Renal cortex interstitium (tissue), 11 donors: ENCODE results near the gene MDN1. TPM values are rescaled to one million over a fixed set of nuclear protein-coding genes. Genes with fewer than 3 reads are reported as not detected.
A peak's percentile ranks its signal among the peaks of the same experiment; 100 is the strongest.
"Not testable (repeated sequence)": the region's sequence is repeated elsewhere in the genome, so short reads cannot be mapped to it uniquely, and the experiment has no call there.

ENCODE experiments used
- DNase-seq, 11 donors: peaks; one replicate each; pipeline ENCODE4 v3.0.0-alpha.2; 2013; ENCODE audit warnings: low read depth in 9 of 11, low spot score in 4 of 11; ENCODE audit errors: extremely low read depth in 1 of 11
- polyA plus RNA-seq, 3 donors: library from polyadenylated mRNA; unstranded; fragments of 120-200 nt; gene quantifications; one replicate each; pipeline ENCODE4 v1.2.1, GENCODE V29; 2013; ENCODE audit not compliant: insufficient read length in 3 of 3

Gene MDN1
- polyA plus RNA-seq, 3 donors: 39.1 to 48.6 (median 47.6) TPM

- DNase-seq: not testable (repeated sequence)
These were observed 8.9 kb upstream of the MDN1 start for GRCh38 chr6:89828475-89828987.

- DNase-seq: no peak
These were observed 6.5 kb upstream of the MDN1 start for GRCh38 chr6:89826029-89826528.

DNA sequence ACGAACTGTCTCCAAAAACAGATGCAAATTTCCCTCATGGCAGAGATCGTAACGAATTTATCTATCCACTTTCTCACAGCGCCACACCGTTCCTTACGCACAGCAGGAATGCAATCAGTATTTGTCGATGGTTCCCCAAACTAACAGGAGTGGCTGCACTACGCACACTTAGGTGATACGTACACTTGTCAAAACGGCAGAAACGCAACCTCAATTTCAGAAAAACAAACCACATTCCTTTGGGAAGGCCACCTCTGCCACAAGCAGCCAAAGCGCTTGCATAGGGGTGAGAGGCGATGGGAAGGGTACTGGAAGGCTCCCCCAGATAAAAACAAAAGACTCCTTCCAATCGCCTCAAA lies 638 bp downstream of the MDN1 start:
- peak in 1 of 11 donors; percentile 25 for DNase-seq

GRCh38 chr6:89817481-89817880 lies 2.1 kb downstream of the MDN1 start:
- DNase-seq: no peak

DNA sequence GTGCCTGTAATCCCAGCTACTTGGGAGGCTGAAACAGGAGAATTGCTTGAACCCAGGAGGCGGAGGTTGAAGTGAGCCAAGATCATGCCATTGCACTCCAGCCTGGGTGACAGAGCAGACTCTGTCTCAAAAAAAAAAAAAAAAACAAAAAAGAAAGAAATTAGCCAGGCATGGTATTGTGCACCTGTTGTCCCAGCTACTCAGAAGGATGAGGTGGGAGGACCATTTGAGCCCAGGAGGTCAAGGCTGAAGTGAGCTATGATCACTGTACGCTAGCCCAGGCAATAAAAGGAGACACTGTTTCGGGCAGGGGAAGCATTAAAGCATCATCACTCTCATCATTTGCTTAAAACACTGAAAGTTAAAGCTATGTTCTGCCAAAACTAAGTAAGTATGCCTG lies 6.2 kb downstream of the MDN1 start:
- not testable (repeated sequence) for DNase-seq

- DNase-seq: no peak
These were observed 12.0 kb downstream of the MDN1 start for GRCh38 chr6:89807581-89807980.

DNA sequence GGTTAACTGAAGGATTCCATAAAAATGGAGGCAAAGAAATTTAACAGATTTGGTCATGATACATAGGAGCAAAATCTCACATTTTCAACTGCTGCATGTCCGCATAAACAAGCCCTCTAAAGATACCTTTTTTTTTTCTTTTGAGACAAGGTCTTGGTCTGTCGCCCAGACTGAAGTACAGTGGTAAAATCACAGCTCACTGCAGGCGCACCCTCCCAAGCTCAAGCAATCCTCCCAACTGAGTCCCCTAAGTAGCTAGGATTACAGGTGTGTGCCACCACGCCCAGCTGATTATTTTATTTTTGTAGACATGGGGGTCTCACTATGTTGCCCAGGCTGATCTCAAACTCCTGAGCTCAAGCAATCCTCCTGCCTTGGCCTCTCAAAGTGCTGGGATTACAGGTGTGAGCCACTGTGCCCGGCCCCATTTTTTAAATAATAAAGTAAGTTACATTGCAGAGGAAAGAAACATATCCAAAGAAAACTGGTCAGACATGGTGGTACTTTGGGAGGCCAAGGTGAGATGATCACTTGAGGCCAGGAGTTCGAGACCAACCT lies 13.7 kb downstream of the MDN1 start:
- no peak for DNase-seq

GRCh38 chr6:89803271-89803670 lies 16.3 kb downstream of the MDN1 start:
- no peak for DNase-seq

DNA sequence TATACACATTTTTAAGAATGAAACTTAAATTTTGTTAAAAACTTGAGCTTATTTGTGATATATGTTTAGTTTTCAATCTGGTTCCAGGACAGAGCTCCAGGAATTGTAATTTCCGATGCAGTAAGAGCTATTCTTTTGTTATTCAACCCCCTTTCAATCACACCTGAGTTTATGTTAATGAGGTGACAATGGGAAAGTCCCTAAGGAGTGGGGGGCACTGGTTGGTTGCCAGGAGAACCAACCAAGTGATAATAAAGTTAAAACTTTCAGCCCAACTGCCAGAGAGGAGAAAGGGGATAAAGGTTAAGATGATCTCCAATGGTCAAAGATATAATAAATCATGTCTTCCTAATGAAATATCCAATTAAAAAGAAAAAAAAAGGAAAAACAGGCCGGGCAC lies 19.8 kb downstream of the MDN1 start:
- no peak for DNase-seq

GRCh38 chr6:89799096-89799495 lies 20.5 kb downstream of the MDN1 start:
- no peak for DNase-seq

- no peak for DNase-seq
These were observed 22.3 kb downstream of the MDN1 start for GRCh38 chr6:89797317-89797716.

DNA sequence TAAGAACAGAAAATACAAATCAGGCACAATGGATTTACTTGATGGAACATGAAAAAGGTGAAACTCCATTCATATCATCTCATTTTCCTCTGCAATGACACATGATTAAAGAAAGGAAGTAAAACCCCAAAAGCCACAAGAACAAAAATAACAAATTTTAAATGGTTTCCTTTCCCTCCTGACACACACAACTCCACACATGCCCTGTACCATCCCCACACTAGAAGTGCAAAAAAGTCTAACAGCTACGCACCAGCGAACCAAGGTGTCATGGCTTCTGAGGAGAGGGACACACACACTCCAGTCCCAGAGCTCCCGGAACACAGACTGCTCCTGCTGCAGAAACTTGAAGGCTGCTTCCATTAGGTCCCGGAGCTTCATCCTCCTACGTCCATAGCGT lies 25.3 kb downstream of the MDN1 start:
- no peak for DNase-seq

DNA sequence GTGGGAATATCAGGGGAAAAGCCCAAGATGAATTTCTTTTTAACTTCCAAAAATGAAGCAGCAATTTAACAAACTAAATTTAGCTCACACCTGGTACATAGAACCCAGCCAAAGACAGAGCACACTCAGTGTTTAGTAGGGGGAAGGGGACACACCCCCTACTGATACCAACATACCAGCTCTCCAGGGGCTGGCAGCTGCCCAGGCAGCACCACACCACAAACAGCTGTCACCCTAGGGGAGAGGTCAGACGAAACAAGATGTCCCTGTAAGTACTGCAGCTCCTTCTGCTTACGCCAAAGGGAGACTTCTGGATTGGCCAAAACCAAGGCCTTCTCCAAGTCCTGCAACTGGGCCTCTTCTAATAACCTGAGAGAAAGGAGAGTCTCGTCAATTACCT lies 26.0 kb downstream of the MDN1 start:
- no peak for DNase-seq

- peak in 4 of 11 donors; percentile 3 to 10 (median 6) for DNase-seq
These were observed 26.7 kb downstream of the MDN1 start for GRCh38 chr6:89792881-89793280.

- no peak for DNase-seq
These were observed 29.2 kb downstream of the MDN1 start for GRCh38 chr6:89790403-89790802.

GRCh38 chr6:89789980-89790379 lies 29.6 kb downstream of the MDN1 start:
- DNase-seq: no peak

- no peak for DNase-seq
These were observed 31.8 kb downstream of the MDN1 start for GRCh38 chr6:89787660-89788328.

GRCh38 chr6:89786970-89787369 lies 32.6 kb downstream of the MDN1 start:
- DNase-seq: no peak

- no peak for DNase-seq
These were observed 34.8 kb downstream of the MDN1 start for GRCh38 chr6:89784838-89785237.

DNA sequence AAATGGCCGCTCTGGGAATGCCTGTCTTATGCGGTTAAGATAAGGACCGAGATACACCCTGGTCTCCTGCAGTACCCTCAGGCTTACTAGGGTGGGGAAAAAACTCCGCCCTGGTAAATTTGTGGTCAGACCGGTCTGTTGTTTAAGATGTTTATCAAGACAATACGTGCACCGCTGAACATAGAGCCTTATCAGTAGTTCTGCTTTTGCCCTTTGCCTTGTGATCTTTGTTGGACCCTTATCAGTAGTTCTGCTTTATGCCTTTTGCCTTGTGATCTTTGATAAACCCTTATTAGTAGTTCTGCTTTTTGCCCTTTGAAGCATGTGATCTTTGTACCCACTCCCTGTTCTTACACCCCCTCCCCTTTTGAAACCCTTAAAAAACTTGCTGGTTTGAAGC lies 36.3 kb downstream of the MDN1 start:
- DNase-seq: not testable (repeated sequence)

DNA sequence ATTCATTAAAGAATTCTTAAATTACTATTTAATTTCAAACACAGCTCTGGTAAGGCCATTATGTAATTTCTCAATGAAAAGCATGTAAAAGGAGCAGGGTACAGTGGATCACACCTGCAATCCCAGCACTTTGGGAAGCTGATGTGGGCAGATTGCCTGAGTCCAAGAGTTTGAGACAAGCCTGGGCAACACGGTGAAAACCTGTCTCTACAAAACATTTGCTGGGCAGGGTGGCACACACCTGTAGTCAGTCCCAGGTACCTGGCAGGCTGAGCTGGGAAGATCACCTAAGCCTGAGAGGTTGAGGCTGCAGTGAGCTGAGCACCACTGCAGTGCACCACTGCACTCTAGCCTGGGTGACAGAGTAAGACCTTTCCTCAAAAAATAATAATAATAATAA lies 37.4 kb downstream of the MDN1 start:
- DNase-seq: no peak
